GM18861 (cell line): Measurements from ENCODE around the gene AR.

Experiments
- ATAC-seq: cut with Tn5 transposase; IDR thresholded peaks from one replicate; pipeline ENCODE4 v1.9.1; 2021; ENCODE audit not compliant: unreplicated experiment

The AR gene

GRCh38 chrX:67564475-67564874 is 20.7 kb downstream of the AR start:
- no peak for ATAC-seq

GRCh38 chrX:67568769-67569168 is 24.9 kb downstream of the AR start:
- no peak for ATAC-seq

GRCh38 chrX:67570839-67571238 is 27.0 kb downstream of the AR start:
- ATAC-seq: no peak

- no peak for ATAC-seq
Measured at GRCh38 chrX:67574696-67575095, 30.9 kb downstream of the AR start.

- ATAC-seq: no peak
Measured at GRCh38 chrX:67582436-67582835, 38.6 kb downstream of the AR start.

- no peak for ATAC-seq
Measured at GRCh38 chrX:67583171-67583570, 39.4 kb downstream of the AR start.

- ATAC-seq: no peak
Measured at GRCh38 chrX:67585401-67585800, 41.6 kb downstream of the AR start.

GRCh38 chrX:67587946-67588624 is 44.3 kb downstream of the AR start:
- ATAC-seq: no peak

- ATAC-seq: no peak
Measured at GRCh38 chrX:67596839-67597790, 53.3 kb downstream of the AR start.

GRCh38 chrX:67599532-67599931 is 55.7 kb downstream of the AR start:
- no peak for ATAC-seq

GRCh38 chrX:67601771-67602170 is 58.0 kb downstream of the AR start:
- ATAC-seq: no peak

- peak; percentile 92 for ATAC-seq
Measured at GRCh38 chrX:67604979-67605703, 61.3 kb downstream of the AR start.

- ATAC-seq: no peak
Measured at GRCh38 chrX:67607466-67607865, 63.6 kb downstream of the AR start.

- no peak for ATAC-seq
Measured at GRCh38 chrX:67610282-67610681, 66.5 kb downstream of the AR start.

- no peak for ATAC-seq
Measured at GRCh38 chrX:67612231-67612630, 68.4 kb downstream of the AR start.

- no peak for ATAC-seq
Measured at GRCh38 chrX:67613366-67613765, 69.5 kb downstream of the AR start.

- ATAC-seq: no peak
Measured at GRCh38 chrX:67613996-67614395, 70.2 kb downstream of the AR start.

GRCh38 chrX:67614423-67614822 is 70.6 kb downstream of the AR start:
- no peak for ATAC-seq

- ATAC-seq: peak; percentile 81
Measured at GRCh38 chrX:67619253-67619652, 75.4 kb downstream of the AR start.

- no peak for ATAC-seq
Measured at GRCh38 chrX:67622053-67622585, 78.3 kb downstream of the AR start.

- ATAC-seq: no peak
Measured at GRCh38 chrX:67624325-67624724, 80.5 kb downstream of the AR start.
